ENCODE measurements around the gene MBD3L2. TPM values are rescaled to one million over a fixed set of nuclear protein-coding genes. Genes with fewer than 3 reads are reported as not detected.

The MBD3L2 gene
- total RNA-seq, 1 experiment from 2014 or later: not detected

Other genes with a start within 250 kb of the MBD3L2 start
- not detected in 2 replicates for gene ADGRE1, start 161.7 kb upstream of the MBD3L2 start, total RNA-seq (2014; rRNA removed; shearing (Covaris generic))
- not detected in 2 replicates for gene MBD3L2B, start 27.9 kb upstream of the MBD3L2 start, total RNA-seq (2014; rRNA removed; shearing (Covaris generic))
- not detected in 2 replicates for gene MBD3L5, start 18.7 kb upstream of the MBD3L2 start, total RNA-seq (2014; rRNA removed; shearing (Covaris generic))
- not detected in 2 replicates for gene MBD3L4, start 9.1 kb upstream of the MBD3L2 start, total RNA-seq (2014; rRNA removed; shearing (Covaris generic))
- gene MBD3L3, start 9.4 kb downstream of the MBD3L2 start, total RNA-seq (2014; rRNA removed; shearing (Covaris generic)): not detected in 2 replicates
- gene ZNF557, start 20.4 kb downstream of the MBD3L2 start, total RNA-seq (2014; rRNA removed; shearing (Covaris generic)): 7.2 and 8.9 TPM in 2 replicates
- gene INSR, start 245.1 kb downstream of the MBD3L2 start, total RNA-seq (2014; rRNA removed; shearing (Covaris generic)): 3.6 and 3.8 TPM in 2 replicates